Cardiac muscle cell (in vitro differentiated cells and primary cell): ENCODE results near the gene FKBP5. TPM values are rescaled to one million over a fixed set of nuclear protein-coding genes. Genes with fewer than 3 reads are reported as not detected.
A peak's percentile ranks its signal among the peaks of the same experiment; 100 is the strongest.
"Not testable (repeated sequence)": the region's sequence is repeated elsewhere in the genome, so short reads cannot be mapped to it uniquely, and the experiment has no call there.

Source experiments
- DNase-seq, 2 donors: peaks; one replicate each; pipeline versions ENCODE4 v3.0.0 to v3.0.0-alpha.2; 2010 to 2017; ENCODE audit warnings: low read depth in 1 of 2, low spot score in 1 of 2
- H3K27ac ChIP-seq: fragments of 200-600 bp; sonication (generic); 2 replicates; pipeline ENCODE4 v1.5.1; 2016
- H3K27me3 ChIP-seq: fragments of 200-600 bp; sonication (generic); 2 replicates; pipeline ENCODE4 v1.6.0; 2016; ENCODE audit warnings: control low read depth
- H3K36me3 ChIP-seq: fragments of 200-600 bp; sonication (generic); 2 replicates; pipeline ENCODE4 v1.5.1; 2016; ENCODE audit warnings: control low read depth
- H3K4me1 ChIP-seq: fragments of 200-600 bp; sonication (generic); 2 replicates; pipeline ENCODE4 v1.8.1; 2017; ENCODE audit warnings: low read depth, mild to moderate bottlenecking, mixed run types
- H3K4me3 ChIP-seq: fragments of 200-600 bp; sonication (generic); 2 replicates; pipeline ENCODE4 v1.5.1; 2016; ENCODE audit warnings: mild to moderate bottlenecking
- H3K9me3 ChIP-seq: fragments of 200-600 bp; sonication (generic); 2 replicates; pipeline ENCODE4 v1.5.1; 2017; ENCODE audit warnings: low read depth, mild to moderate bottlenecking, control low read depth
- CTCF ChIP-seq: IDR thresholded peaks from 2 replicates; pipeline ENCODE4 v1.5.1; 2012; ENCODE audit warnings: low read depth, mild to moderate bottlenecking, low read length
- polyA plus RNA-seq: library from polyadenylated mRNA; unstranded; fragments of >200 nt; fragmentation: Nextera tagmentation; extraction: Ambion mirVana; gene quantifications from 2 replicates; pipeline ENCODE4 v1.2.1, GENCODE V29; 2016
- total RNA-seq: library from RNA; depleted of rRNA; stranded (reverse); fragments of >200 nt; gene quantifications from 2 replicates; pipeline ENCODE4 v1.2.3, GENCODE V29; 2016

The FKBP5 gene
- total and polyA plus RNA-seq, 2 experiments from 2014 or later, result 32.4 to 53.0 TPM

DNA sequence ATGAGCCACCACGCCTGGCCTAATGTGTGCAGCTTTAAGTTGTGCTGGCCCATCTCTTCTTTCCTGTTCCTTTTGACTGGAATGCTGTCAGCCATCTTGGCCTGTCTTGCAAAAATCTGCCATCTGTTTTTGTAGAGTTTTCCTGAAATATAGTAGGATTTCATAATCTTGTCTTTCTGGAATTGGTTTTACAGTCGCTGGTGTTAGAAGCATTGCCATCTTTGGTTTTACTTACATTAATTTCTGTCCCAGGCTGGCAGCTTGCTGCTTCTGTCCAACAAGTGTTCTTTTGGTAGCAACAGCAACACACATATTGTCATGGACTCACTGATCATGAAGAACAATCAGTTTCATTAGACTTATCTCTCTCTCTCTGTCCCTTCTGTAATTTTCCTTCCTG lies 146.9 kb downstream of the FKBP5 start:
- no peaks in the 10 kb centered on the region for H3K9me3 ChIP-seq
- H3K27ac ChIP-seq, result no peak overlapping the region
- TF ChIP-seq CTCF, result no peak
- DNase-seq, result no peak
- no peak overlapping the region for H3K4me3 ChIP-seq
- no peaks in the 10 kb centered on the region for H3K27me3 ChIP-seq
- no peaks in the 10 kb centered on the region for H3K4me1 ChIP-seq
- H3K36me3 ChIP-seq, result no peaks in the 10 kb centered on the region

- Histone ChIP-seq H3K9me3 (no peaks in the 10 kb centered on the region), H3K4me3 (no peak overlapping the region), H3K27ac (no peak overlapping the region), H3K36me3 (no peaks in the 10 kb centered on the region), H3K27me3 (no peaks in the 10 kb centered on the region), H3K4me1 (no peaks in the 10 kb centered on the region)
- DNase-seq, result no peak
- no peak for TF ChIP-seq CTCF
Observed at GRCh38 chr6:35539223-35539622, 149.5 kb downstream of the FKBP5 start.

- H3K9me3 ChIP-seq, H3K4me1 ChIP-seq, H3K4me3 ChIP-seq, DNase-seq, H3K27me3 ChIP-seq, H3K36me3 ChIP-seq, H3K27ac ChIP-seq: not testable (repeated sequence)
Observed at GRCh38 chr6:35535847-35536246, 152.9 kb downstream of the FKBP5 start.

DNA sequence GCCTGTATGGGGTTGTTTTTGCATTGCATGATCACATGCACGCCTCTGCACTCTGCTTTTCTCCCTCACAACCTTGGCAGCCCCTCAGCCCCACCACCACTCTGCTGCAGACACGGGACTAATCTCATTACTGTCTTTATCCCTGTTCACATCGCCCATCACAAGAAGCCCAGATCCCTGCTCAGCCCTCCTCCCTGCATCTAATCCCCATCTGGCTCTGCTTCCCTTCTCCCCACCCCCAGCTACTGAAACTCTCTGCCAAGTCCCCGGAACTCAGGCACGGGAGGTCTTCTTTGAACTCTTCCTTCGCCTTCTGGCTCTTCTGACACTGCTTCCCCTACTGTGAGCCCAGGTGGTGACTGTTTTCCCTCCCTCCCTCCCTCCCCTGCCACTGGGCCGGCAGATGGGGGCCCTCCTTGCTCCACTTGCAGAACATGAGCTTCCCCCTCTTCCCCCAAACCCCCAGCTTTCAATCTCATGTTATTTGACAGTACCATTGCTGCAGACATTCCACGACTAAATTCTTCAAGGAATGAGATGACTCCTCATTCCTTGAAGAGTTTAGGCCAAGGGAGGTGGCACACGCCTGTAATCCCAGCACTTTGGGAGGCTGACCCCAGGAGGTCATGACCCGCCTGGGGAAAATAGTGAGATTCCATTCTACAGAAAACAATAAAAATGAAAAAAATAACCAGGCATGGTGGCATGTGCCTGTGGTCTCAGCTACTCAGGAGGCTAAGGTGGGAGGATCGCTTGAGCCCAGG lies 154.1 kb downstream of the FKBP5 start:
- peak in 1 of 2 donors; percentile 30 for DNase-seq

GRCh38 chr6:35533981-35534380 lies 154.7 kb downstream of the FKBP5 start:
- no peak overlapping the region for H3K27ac ChIP-seq

More for the DNA sequence above, 154.1 kb downstream of the FKBP5 start:
- no peaks in the 10 kb centered on the region for H3K4me1 ChIP-seq
- TF ChIP-seq CTCF, result no peak
- H3K9me3 ChIP-seq, result no peaks in the 10 kb centered on the region
- H3K4me3 ChIP-seq, result no peak overlapping the region
- no peaks in the 10 kb centered on the region for H3K36me3 ChIP-seq
- H3K27ac ChIP-seq, result no peak overlapping the region
- H3K27me3 ChIP-seq, result no peaks in the 10 kb centered on the region

More at GRCh38 chr6:35533981-35534380, 154.7 kb downstream of the FKBP5 start:
- no peak for DNase-seq
- no peak for TF ChIP-seq CTCF
- Histone ChIP-seq H3K36me3 (no peaks in the 10 kb centered on the region), H3K4me1 (no peaks in the 10 kb centered on the region), H3K9me3 (no peaks in the 10 kb centered on the region), H3K27me3 (no peaks in the 10 kb centered on the region), H3K4me3 (no peak overlapping the region)
